Right hindlimb (tissue), 1 donor: Measurements from ENCODE around the gene JARID2.
A peak's percentile ranks its signal among the peaks of the same experiment; 100 is the strongest.

Source experiments
- DNase-seq: peaks from one replicate; pipeline ENCODE4 v3.0.0-alpha.2; 2018

Gene JARID2

GRCh38 chr6:15427331-15428070 is 181.6 kb downstream of the JARID2 start:
- no peak for DNase-seq

GRCh38 chr6:15429141-15430110 is 183.6 kb downstream of the JARID2 start:
- no peak for DNase-seq

- no peak for DNase-seq
Observed at GRCh38 chr6:15430186-15430585, 184.3 kb downstream of the JARID2 start.

GRCh38 chr6:15430931-15431405 is 185.1 kb downstream of the JARID2 start:
- no peak for DNase-seq

- no peak for DNase-seq
Observed at GRCh38 chr6:15431762-15432483, 186.1 kb downstream of the JARID2 start.

- DNase-seq, result no peak
Observed at GRCh38 chr6:15433511-15433861, 187.6 kb downstream of the JARID2 start.

GRCh38 chr6:15434263-15434662 is 188.4 kb downstream of the JARID2 start:
- no peak for DNase-seq

- DNase-seq, result no peak
Observed at GRCh38 chr6:15434823-15435380, 189.0 kb downstream of the JARID2 start.

GRCh38 chr6:15435468-15435867 is 189.6 kb downstream of the JARID2 start:
- DNase-seq, result no peak

GRCh38 chr6:15436451-15436850 is 190.6 kb downstream of the JARID2 start:
- no peak for DNase-seq

GRCh38 chr6:15437090-15437635 is 191.3 kb downstream of the JARID2 start:
- no peak for DNase-seq

GRCh38 chr6:15439410-15440025 is 193.6 kb downstream of the JARID2 start:
- DNase-seq, result no peak

- no peak for DNase-seq
Observed at GRCh38 chr6:15440040-15440439, 194.2 kb downstream of the JARID2 start.

- peak; percentile 68 for DNase-seq
Observed at GRCh38 chr6:15441215-15441868, 195.5 kb downstream of the JARID2 start.

- DNase-seq, result no peak
Observed at GRCh38 chr6:15441981-15442380, 196.1 kb downstream of the JARID2 start.

GRCh38 chr6:15442467-15442866 is 196.6 kb downstream of the JARID2 start:
- DNase-seq, result no peak

- DNase-seq, result no peak
Observed at GRCh38 chr6:15443119-15443830, 197.4 kb downstream of the JARID2 start.

- DNase-seq, result peak; percentile 34
Observed at GRCh38 chr6:15444081-15444731, 198.3 kb downstream of the JARID2 start.

GRCh38 chr6:15444881-15445280 is 199.0 kb downstream of the JARID2 start:
- DNase-seq, result peak; percentile 33
